Measurements from ENCODE around the gene HIF3A. TPM values are rescaled to one million over a fixed set of nuclear protein-coding genes. Genes with fewer than 3 reads are reported as not detected.
"Not testable (repeated sequence)": the region's sequence is repeated elsewhere in the genome, so short reads cannot be mapped to it uniquely, and the experiment has no call there.

HIF3A gene
- total RNA-seq, 6 experiments from 2014 or later: 0.14 to 3.3 (median 2.1) TPM

- Mint-ChIP-seq H3K4me3 (no peak overlapping the region), H3K27ac (no peak overlapping the region), H3K4me1 (ENCODE audit: low read depth) (no peaks in the 10 kb centered on the region), H3K36me3 (ENCODE audit: low read depth) (peaks cover 26% of the 10 kb centered on the region), H3K9me3 (peaks cover 22% of the 10 kb centered on the region), H3K27me3 (ENCODE audit: insufficient read depth) (peaks cover 1% of the 10 kb centered on the region; the same call in 1 of the 2 replicates)
- no peak for TF ChIP-seq CTCF (IDR thresholded peaks at IDR 0.05)
- DNase-seq: no peak
Measured at GRCh38 chr19:46306501-46306900, 9.7 kb downstream of the HIF3A start.

- no peaks in the 10 kb centered on the region for H3K4me1 Mint-ChIP-seq (ENCODE audit: low read depth)
- H3K9me3 Mint-ChIP-seq: peaks cover 22% of the 10 kb centered on the region
- TF ChIP-seq CTCF (IDR thresholded peaks at IDR 0.05): no peak
- H3K27me3 Mint-ChIP-seq (ENCODE audit: insufficient read depth): peaks cover 1% of the 10 kb centered on the region
- DNase-seq: no peak
- peaks cover 26% of the 10 kb centered on the region for H3K36me3 Mint-ChIP-seq (ENCODE audit: low read depth)
- H3K27ac Mint-ChIP-seq: no peak overlapping the region
- H3K4me3 Mint-ChIP-seq: no peak overlapping the region
Measured at GRCh38 chr19:46308510-46308909, 11.7 kb downstream of the HIF3A start.

GRCh38 chr19:46309056-46309455 lies 12.2 kb downstream of the HIF3A start:
- H3K9me3 Mint-ChIP-seq: peaks cover 22% of the 10 kb centered on the region
- H3K4me1 Mint-ChIP-seq (ENCODE audit: low read depth): no peaks in the 10 kb centered on the region
- no peak overlapping the region for H3K27ac Mint-ChIP-seq
- peaks cover 1% of the 10 kb centered on the region for H3K27me3 Mint-ChIP-seq (ENCODE audit: insufficient read depth)
- no peak for TF ChIP-seq CTCF (IDR thresholded peaks at IDR 0.05)
- DNase-seq: no peak
- H3K36me3 Mint-ChIP-seq (ENCODE audit: low read depth): peaks cover 26% of the 10 kb centered on the region
- no peak overlapping the region for H3K4me3 Mint-ChIP-seq

- H3K36me3 Mint-ChIP-seq (ENCODE audit: low read depth): peaks cover 8% of the 10 kb centered on the region
- peaks cover 8% of the 10 kb centered on the region for H3K9me3 Mint-ChIP-seq
Measured at GRCh38 chr19:46311444-46311843, 14.6 kb downstream of the HIF3A start.

GRCh38 chr19:46313540-46314469 lies 17.0 kb downstream of the HIF3A start:
- not testable (repeated sequence) for H3K36me3 Mint-ChIP-seq (ENCODE audit: low read depth); H3K4me1 Mint-ChIP-seq (ENCODE audit: low read depth); DNase-seq; H3K27ac Mint-ChIP-seq; H3K9me3 Mint-ChIP-seq; H3K27me3 Mint-ChIP-seq (ENCODE audit: insufficient read depth); H3K4me3 Mint-ChIP-seq

More at GRCh38 chr19:46311444-46311843, 14.6 kb downstream of the HIF3A start:
- no peak overlapping the region for H3K4me3 Mint-ChIP-seq
- TF ChIP-seq CTCF (IDR thresholded peaks at IDR 0.05): no peak
- DNase-seq: no peak
- H3K27me3 Mint-ChIP-seq (ENCODE audit: insufficient read depth): no peaks in the 10 kb centered on the region; the same call in none of the 2 replicates
- H3K27ac Mint-ChIP-seq: no peak overlapping the region
- no peaks in the 10 kb centered on the region for H3K4me1 Mint-ChIP-seq (ENCODE audit: low read depth)

GRCh38 chr19:46317339-46317738 lies 20.5 kb downstream of the HIF3A start:
- H3K4me3 Mint-ChIP-seq: no peak overlapping the region
- H3K27ac Mint-ChIP-seq: no peak overlapping the region; the same call in 1 of the 2 replicates
- H3K4me1 Mint-ChIP-seq (ENCODE audit: low read depth): no peaks in the 10 kb centered on the region
- H3K9me3 Mint-ChIP-seq: no peaks in the 10 kb centered on the region
- H3K36me3 Mint-ChIP-seq (ENCODE audit: low read depth): no peaks in the 10 kb centered on the region
- no peak for DNase-seq
- H3K27me3 Mint-ChIP-seq (ENCODE audit: insufficient read depth): peaks cover 3% of the 10 kb centered on the region; the same call in 1 of the 2 replicates
- TF ChIP-seq CTCF (IDR thresholded peaks at IDR 0.05): no peak
